ENCODE measurements around the gene MYO3B.

MYO3B gene

GRCh38 chr2:170143045-170143717 lies 34.8 kb upstream of the MYO3B start:
- TF ChIP-seq CTCF (conservative IDR thresholded peaks at IDR 0.05; ENCODE audit: low read depth): no peak
- CTCF ChIA-PET: no interaction called here
- no peak for DNase-seq (ENCODE audit: low spot score)
- POLR2A ChIA-PET (ENCODE audit: low non-redundant PET): no interaction called here
- H3K27ac ChIP-seq: no peak overlapping the region

GRCh38 chr2:170144761-170145160 lies 33.2 kb upstream of the MYO3B start:
- TF ChIP-seq CTCF (conservative IDR thresholded peaks at IDR 0.05; ENCODE audit: low read depth): no peak
- CTCF ChIA-PET: no interaction called here
- no peak overlapping the region for H3K27ac ChIP-seq

GRCh38 chr2:170145191-170145590 lies 32.8 kb upstream of the MYO3B start:
- no peak overlapping the region for H3K27ac ChIP-seq
- CTCF ChIA-PET: no interaction called here
- no peak for DNase-seq (ENCODE audit: low spot score)
- no peak for TF ChIP-seq CTCF (conservative IDR thresholded peaks at IDR 0.05; ENCODE audit: low read depth)
- POLR2A ChIA-PET (ENCODE audit: low non-redundant PET): interaction anchor here (0.7 kb wide), 1 partner anchor 1288 kb away, joined by 3 read pairs; no protein-coding TSS in a partner anchor

More at GRCh38 chr2:170144761-170145160, 33.2 kb upstream of the MYO3B start:
- POLR2A ChIA-PET (ENCODE audit: low non-redundant PET): no interaction called here
- DNase-seq (ENCODE audit: low spot score): no peak

GRCh38 chr2:170145675-170146432 lies 32.1 kb upstream of the MYO3B start:
- no peak for TF ChIP-seq CTCF (conservative IDR thresholded peaks at IDR 0.05; ENCODE audit: low read depth)
- CTCF ChIA-PET: no interaction called here
- no peak overlapping the region for H3K27ac ChIP-seq
- POLR2A ChIA-PET (ENCODE audit: low non-redundant PET): interaction anchor here (0.7 kb wide), 1 partner anchor 1287 kb away, joined by 3 read pairs; no protein-coding TSS in a partner anchor
- no peak for DNase-seq (ENCODE audit: low spot score)

GRCh38 chr2:170146784-170147183 lies 31.2 kb upstream of the MYO3B start:
- no peak for TF ChIP-seq CTCF (conservative IDR thresholded peaks at IDR 0.05; ENCODE audit: low read depth)
- DNase-seq (ENCODE audit: low spot score): no peak
- ChIA-PET CTCF (no interaction called here), POLR2A (ENCODE audit: low non-redundant PET) (no interaction called here)
- no peak overlapping the region for H3K27ac ChIP-seq

GRCh38 chr2:170147576-170147975 lies 30.4 kb upstream of the MYO3B start:
- TF ChIP-seq CTCF (conservative IDR thresholded peaks at IDR 0.05; ENCODE audit: low read depth): no peak
- DNase-seq (ENCODE audit: low spot score): no peak
- CTCF ChIA-PET: no interaction called here
- no peak overlapping the region for H3K27ac ChIP-seq
- POLR2A ChIA-PET (ENCODE audit: low non-redundant PET): no interaction called here

Data from RWPE1 (cell line).